HG02588 (cell line): ENCODE results near the gene CCR7.

Experiments used
- ATAC-seq: cut with Tn5 transposase; IDR thresholded peaks from one replicate; pipeline ENCODE4 v1.9.1; 2021; ENCODE audit warnings: mild to moderate bottlenecking, moderate library complexity; ENCODE audit not compliant: unreplicated experiment

The CCR7 gene

GRCh38 chr17:40520991-40521453, 44.2 kb downstream of the CCR7 start:
- no peak for ATAC-seq

GRCh38 chr17:40519089-40519775, 46.0 kb downstream of the CCR7 start:
- no peak for ATAC-seq

DNA sequence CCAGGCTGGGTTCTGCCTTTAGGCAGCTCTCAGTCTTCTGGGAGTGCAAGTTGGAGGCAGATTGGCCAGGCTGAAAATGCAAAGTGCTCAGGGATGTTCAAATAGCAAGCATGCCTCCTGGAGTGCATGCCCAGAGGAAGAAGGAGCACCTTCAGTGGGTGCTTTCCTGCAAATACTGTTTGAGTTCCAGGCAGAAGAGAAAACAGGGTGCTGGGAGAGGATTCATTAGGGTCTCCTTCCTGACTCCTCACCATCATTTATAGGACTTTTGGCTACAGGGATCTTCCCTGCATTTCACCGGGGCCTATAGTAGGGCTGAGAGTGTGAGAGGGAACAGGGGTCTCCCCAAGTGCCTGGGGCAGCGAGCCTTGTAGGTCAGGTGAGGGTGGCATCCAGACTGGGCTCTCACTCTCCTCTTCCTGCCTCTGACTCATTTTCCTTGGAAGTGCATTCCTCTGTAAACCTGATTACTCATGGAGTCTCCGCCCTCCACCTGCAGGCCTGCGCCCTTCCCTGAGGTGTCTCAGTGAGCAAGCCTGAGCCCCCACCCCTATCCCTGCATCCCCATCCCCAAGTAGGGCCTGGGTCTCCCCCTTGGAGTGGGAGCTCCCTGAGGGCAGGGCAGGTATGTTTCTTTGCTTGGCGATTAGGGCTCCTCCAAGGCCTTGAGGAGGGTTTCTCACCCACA, 46.7 kb downstream of the CCR7 start:
- no peak for ATAC-seq

DNA sequence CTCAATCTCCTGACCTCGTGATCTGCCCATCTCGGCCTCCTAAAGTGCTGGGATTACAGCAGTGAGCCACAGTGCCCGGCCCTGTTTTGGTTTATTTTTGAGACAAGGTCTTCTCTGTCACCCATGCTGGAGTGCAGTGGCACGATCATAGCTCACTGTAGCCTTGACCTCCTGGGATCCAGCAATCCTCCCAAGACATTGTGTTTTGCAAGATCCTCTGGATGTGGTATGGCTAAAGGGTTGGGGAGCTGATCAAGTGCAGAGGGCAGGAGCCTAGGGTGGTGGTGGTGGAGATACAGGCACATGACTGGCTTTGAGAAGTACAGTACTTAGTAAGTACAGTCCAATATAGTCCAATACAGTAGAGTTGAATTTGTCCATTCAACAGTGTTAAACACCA, 47.3 kb downstream of the CCR7 start:
- ATAC-seq = no peak

DNA sequence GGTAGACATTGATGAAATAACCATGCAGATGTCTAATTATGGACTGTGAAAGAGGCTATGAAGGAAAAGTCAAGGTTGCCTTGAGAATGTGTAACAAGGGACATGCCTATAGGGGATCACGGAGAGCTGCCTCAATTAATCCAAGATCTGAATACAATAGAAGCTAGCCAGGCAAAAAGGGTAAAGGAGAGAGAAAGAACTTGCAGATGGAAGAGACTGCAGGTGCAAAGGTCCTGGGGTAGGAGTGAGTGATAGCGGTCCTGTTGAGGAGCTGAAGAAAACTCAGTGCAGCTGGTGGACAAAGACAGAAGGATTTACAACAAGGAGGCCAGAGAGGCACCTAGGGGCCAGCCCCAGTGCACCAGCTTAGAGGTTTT, 48.0 kb downstream of the CCR7 start:
- ATAC-seq = no peak

DNA sequence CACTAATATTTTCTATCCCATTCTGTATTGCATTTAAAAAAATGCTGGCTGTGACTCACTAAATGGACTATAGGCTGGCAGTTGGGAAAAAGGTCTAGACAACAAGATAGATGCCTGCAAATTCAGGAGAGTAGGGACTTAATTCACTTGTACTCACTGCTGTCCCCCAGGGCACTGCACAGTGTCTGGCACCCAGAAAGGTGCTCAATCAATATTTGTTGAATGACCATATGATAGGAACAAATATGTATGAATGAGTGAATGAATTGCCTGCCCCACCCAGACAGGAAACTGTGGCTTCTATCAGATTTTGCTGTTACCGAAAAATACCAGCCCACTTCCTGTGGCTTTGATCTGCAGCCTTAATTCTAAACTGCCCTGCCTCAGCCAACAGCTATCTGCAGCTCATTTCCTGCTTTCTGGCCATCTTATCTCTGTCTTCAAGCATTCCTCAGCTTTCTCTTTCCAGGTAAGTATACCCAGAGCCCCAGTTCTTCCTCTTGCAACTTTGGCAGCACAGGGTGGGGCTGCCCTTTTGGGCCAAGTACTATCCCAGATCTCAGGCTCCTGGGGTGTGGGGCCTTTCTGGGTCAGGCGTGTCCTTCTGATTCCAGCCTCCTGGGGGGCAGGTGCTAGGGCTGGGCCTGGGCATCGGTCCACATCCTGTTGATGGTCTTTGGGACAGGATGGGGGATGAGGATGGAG, 48.5 kb downstream of the CCR7 start:
- ATAC-seq = no peak

- ATAC-seq = no peak
Observed at GRCh38 chr17:40515491-40516041, 49.7 kb downstream of the CCR7 start.

DNA sequence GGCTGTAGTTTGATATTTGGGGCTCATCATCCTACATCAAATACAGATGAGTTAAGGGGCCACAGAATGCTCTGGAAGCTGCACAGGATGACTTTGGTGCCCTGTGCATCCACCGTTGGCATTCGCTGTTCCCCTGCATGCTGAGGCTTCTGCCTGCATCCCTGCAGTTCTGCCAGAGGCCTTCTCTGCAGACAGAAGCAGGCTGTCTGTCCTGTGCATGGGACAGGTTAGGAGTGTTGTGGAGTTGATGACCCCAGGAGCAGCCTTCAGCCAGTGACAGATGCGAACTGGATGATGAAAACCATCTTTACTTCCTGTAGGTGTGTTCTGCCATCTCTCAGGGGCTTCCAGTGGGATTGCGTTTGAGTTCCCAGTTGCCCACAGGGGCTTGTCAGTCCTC, 50.3 kb downstream of the CCR7 start:
- no peak for ATAC-seq

GRCh38 chr17:40514013-40514875, 51.0 kb downstream of the CCR7 start:
- ATAC-seq = no peak

DNA sequence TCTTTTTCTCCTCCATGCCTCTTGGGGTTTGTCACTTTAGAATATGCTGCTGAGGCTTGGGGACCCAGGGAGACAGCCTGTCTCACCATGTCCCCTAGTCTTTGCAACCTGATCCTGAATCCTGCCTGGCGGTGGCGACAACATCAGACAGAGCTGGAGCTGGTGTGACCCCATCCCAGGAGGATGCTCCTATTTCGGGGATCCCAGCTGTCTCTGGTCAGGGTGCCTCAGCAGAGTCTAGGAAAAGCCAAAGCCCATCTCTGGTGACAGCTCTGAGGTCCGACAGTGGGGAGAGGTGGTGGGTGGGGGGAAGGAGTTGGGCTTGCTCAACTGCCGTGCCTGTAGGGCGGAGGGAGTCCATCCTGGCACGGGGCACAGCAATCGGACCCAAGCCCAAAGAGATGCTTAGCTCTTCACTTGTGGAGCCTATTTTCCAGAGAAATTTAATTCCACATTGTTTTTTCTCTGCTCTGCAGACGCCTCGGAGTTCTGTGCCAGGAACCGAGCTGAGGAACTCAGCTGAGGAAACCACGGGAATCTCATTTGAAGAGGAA, 53.5 kb downstream of the CCR7 start:
- ATAC-seq = no peak

- no peak for ATAC-seq
Observed at GRCh38 chr17:40511136-40511535, 54.1 kb downstream of the CCR7 start.

GRCh38 chr17:40510328-40510648, 55.0 kb downstream of the CCR7 start:
- ATAC-seq = no peak

DNA sequence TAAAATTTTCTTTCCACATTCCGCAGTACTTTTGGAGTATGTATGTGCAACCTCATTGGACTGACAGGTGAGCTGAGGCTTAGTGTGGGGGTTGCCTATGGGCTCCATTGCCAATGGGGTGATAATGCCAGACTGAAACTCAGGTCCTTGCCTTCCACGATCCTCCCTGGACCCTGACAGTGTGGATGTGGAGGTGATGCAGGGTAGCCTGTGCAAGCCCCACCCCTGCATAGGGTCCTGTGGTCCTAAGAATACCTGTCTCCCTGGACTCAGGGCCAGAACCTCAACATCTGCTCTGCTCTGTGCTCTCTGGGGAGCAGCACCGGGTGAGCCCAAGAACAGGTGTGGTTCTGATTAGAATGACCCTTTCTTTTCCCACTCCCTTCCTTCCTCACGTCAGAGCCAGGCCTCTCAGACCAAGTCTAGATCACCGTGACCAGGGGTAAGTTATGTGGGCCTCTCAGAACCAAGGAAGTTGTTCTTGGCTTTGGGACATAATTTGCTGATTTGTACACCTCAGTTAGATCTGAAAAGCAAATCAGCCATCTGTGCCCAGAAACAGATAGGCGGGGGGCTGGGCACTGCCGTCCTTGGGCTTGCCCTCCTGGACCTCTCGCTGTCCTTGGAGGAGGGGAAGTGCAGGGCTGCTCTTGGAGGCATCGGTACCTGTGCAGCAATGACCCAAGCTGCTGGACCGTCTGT, 55.5 kb downstream of the CCR7 start:
- ATAC-seq = no peak

GRCh38 chr17:40506786-40507185, 58.5 kb downstream of the CCR7 start:
- ATAC-seq = no peak
